Measurements from ENCODE around the gene FAM90A1.
A peak's percentile ranks its signal among the peaks of the same experiment; 100 is the strongest.
"Not testable (repeated sequence)": the region's sequence is repeated elsewhere in the genome, so short reads cannot be mapped to it uniquely, and the experiment has no call there.

The FAM90A1 gene

DNA sequence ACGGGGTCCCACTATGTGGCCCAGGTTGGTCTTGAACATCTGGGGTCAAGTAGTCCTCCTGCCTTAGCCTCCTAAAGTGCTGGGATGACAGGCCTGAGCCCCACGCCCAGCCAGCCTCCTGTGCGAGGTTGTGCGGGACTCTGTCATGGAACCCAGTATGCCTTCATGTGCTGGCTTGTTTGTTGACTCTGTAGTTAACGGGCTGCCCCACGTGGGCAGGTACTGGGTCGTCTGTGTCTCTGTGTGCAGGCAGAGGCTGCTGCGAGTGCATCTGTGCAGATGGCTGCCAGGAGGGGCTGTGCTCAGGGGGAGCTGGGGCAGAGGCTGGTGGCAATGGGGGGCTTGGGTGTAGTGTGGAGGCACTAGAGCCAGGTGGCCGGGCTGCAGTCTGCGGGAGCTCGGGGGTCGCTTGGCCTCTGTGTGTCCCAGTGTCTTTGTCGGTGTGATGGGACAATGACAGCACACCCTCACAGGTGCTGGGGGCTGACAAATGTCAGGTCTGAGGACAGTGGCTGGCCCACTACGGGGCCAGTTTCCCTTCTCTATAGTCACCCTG, 6.0 kb upstream of the FAM90A1 start:
- not testable (repeated sequence) for DNase-seq

- DNase-seq: not testable (repeated sequence)
Measured at GRCh38 chr12:8231666-8232608, 4.5 kb upstream of the FAM90A1 start.

GRCh38 chr12:8231049-8231448, 3.6 kb upstream of the FAM90A1 start:
- not testable (repeated sequence) for DNase-seq

DNA sequence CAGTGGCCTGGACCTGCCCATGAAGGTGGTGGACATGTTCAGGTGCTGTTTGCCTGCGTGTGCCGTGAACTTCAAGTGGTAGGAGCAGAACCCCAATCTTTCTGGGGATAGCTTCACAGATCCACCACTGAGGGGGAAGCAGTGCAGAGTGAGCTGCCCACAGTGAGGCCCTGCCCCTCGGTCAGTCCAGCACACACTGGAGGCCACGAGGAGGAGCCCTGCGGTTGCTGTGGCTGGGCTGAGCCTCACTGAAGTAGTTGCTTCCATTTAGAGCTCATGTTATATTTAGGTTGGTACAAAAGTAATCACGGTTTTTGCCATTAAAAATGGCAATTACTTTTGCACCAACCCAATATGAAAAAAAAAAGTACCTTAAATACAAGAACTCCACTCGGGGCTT, 2.1 kb upstream of the FAM90A1 start:
- DNase-seq: not testable (repeated sequence)

GRCh38 chr12:8228607-8229006, 1.2 kb upstream of the FAM90A1 start:
- not testable (repeated sequence) for DNase-seq

DNA sequence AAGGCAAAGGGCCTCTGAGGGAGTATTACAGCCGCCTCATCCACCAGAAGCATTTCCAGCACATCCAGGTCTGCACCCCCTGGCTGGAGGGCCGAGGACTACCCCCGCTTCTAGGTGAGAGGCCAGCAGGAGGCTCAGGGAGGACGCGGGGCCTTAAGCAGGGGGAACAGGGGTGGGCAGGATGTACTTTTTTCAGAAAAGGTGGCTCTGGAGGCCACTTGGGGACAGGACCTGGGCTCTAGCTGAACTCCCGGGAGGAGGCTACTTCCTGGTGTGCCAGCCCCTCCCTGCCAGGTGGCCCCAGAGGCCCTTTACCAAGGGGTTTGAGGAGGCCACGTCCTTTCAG, 287 bp upstream of the FAM90A1 start:
- not testable (repeated sequence) for DNase-seq

- no peak for DNase-seq
Measured at GRCh38 chr12:8226355-8226754, 1.1 kb downstream of the FAM90A1 start.

- not testable (repeated sequence) for DNase-seq
Measured at GRCh38 chr12:8224782-8225181, 2.6 kb downstream of the FAM90A1 start.

DNA sequence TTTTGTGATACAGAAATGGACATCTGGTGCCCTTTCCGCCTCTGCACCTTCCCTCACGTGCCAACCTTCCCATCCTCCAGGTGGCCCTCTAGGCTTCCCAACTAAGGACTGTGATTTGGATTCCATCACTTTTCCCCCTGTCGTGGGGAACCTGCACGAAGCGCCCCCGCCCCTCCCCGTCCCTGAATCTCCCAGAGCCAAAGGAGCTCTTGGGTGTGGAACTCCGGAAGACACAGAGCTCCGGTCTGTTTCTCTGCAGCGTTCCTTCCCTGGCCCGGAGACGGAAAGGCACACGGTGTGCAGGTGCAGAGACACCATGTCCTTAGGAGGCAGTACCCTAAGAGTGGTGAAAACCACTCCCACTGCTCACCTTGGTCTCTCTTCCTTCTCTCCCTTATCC, 3.8 kb downstream of the FAM90A1 start:
- DNase-seq: not testable (repeated sequence)

DNA sequence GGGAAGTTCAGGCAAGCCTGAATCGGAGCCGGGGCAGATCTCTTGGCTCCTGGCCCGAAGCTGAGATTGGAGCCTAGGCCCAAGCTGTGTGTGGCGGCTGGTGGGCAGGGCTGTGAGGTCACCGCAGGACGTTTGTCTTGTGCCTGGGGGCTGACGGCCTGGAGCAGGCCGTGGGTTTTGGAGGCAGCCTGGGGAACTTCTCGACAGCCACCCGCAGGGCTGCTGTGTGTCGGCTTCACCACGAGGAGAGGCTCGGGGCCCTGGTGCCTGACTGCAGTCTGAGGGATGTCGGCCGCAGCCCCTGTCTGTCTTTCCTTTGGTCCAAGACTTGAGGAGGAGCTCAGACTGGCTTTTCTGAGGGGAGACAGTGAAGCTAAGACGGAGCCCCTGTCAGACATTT, 5.1 kb downstream of the FAM90A1 start:
- not testable (repeated sequence) for DNase-seq

DNA sequence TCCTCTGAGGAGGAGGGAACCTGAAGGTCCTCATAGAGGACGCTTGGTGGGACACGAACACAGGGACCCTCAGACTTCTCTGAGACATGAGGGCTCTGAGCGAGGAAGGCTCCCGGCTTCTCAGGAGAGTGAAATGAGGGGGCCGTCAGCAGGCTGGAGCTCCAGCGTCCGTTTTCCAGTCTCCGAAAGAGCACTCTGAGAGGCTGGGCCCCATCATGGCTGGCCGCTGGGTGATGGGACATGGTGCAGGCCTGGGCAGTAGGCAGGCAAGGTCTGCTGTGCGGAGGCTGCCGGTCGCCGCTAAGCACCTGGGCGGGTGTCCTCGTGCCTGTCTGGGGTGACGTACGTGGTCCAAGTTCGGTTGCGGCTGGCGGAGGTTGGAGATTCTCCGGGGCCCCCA, 5.6 kb downstream of the FAM90A1 start:
- not testable (repeated sequence) for DNase-seq

- DNase-seq: not testable (repeated sequence)
Measured at GRCh38 chr12:8221375-8221774, 6.0 kb downstream of the FAM90A1 start.

DNA sequence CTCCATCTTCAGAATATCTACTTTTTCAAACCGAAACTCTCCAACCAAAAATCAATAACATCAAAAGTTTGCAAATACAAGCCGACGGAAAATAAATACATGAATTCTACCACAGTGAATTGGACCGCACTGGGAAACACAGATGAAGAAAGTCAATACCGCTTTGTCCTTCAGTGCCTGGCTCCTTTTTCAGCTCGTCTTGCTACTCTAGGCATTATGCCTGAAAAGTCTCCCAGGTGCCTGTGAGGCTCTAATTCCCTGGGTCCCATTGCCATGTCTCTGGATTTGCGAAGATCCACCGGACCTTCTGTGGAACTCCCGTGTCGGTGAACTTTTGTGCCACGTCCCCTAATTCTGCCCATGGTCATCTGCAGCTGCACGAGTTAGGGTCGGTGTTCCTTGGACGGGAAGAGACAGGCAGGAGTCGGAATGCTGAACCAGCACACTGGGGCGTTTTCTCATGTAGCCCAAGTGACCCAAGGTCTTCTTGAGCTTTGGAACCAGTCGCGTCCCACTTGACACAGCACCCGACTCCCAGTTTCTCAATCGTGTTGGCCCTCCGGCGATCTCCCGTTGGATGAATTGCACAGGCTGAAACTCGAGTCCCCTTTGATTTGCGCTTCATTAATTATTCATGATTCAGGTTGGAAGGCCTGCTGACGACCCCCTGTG, 8.6 kb downstream of the FAM90A1 start:
- not testable (repeated sequence) for DNase-seq

- DNase-seq: not testable (repeated sequence)
Measured at GRCh38 chr12:8197685-8198308, 29.6 kb downstream of the FAM90A1 start.

DNA sequence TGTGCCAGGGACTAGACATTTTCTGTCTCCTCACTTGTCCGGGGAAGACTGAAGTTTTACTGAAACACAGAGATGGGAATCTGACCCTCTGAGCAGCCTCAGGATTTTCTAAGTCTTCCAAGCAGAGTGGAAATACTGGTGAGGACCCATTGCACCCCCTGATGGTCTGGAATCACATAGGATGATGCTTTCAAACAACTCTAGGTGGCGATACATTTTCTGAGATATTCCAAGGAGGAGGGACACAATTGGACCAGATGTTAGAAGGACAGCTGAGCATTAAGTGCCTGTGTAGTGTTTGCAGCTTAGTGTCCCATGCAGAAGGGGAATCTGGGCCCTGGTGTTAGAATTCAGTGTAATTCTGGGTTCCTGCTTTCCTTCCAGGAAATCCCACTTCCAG, 39.3 kb downstream of the FAM90A1 start:
- DNase-seq: not testable (repeated sequence)

- not testable (repeated sequence) for DNase-seq
Measured at GRCh38 chr12:8184206-8184605, 43.2 kb downstream of the FAM90A1 start.

DNA sequence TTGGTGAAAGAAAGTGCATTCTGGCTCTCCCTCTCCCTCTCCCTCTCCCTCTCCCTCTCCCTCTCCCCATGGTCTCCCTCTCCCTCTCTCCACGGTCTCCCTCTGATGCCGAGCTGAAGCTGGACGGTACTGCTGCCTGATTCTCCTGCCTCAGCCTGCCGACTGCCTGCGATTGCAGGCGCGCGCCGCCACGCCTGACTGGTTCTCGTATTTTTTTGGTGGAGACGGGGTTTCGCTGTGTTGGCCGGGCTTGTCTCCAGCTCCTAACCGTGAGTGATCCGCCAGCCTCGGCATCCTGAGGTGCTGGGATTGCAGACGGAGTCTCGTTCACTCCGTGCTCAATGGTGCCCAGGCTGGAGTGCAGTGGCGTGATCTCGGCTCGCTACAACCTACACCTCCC, 44.1 kb downstream of the FAM90A1 start:
- DNase-seq: not testable (repeated sequence)

DNA sequence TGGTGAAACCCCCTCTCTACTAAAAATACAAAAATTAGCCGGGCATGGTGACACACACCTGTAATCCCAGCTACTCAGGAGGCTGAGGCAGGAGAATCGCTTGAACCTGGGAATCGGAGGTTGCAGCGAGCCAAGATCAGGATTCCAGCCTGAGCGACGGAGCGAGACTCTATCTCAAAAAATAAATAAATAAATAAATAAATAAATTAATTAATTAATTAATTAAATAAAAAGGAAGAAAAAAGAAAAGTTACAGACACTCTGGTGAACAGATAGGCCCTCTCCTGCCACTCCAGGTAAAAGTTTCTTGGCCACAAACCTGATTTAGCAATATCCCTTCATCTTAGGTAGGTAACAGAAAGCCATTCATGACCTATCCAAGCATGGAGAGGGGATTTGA, 44.5 kb downstream of the FAM90A1 start:
- not testable (repeated sequence) for DNase-seq

DNA sequence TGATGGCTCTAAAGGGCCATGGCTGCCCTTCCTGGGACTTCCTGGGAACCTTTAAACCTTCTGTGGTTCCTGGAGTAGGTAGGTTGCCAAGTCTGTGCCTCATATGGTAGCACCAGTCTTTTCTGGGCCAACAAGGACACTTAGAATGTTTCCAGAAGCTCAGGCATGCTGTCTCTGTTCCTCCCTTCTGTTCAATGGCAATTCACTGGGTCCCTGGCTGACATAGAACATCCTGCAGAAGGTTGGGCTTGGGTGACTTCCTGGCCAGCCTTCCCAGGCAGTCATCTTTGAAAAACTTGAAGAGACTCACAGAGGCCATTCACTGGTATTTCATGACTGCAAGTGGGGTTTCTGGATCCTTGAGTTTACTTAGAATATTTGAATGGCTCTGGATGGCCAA, 46.1 kb downstream of the FAM90A1 start:
- DNase-seq: not testable (repeated sequence)

DNA sequence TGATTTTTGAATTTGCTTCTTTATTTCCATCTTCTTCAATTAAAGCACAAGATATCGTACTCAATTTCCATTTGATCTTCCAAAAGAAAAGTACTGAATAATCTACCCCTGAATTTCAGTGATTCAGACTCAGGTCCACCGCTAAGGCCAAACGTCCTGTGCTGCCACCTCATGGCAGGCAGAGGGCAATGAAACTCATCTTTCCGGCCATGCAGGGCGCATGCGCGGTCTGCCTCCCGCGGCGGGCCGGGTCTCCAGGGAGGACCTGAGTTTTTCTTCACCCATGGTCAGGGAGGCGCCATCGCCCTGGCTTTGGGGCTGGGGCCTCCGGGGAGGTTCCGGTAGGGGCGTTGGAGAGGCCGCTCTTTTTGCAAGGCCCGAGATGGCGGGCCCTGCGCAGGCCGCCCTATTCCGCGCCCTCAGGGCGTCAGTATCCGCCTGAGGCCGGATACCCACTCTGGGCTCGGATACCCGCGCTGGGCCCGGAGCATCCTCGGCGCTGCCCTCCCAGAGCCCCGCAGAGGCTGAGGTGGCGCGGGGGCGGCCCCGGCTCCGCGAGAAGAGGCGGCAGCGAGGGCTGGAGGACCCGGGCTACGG, 47.3 kb downstream of the FAM90A1 start:
- peak; percentile 4 for DNase-seq

GRCh38 chr12:8172911-8173310, 54.5 kb downstream of the FAM90A1 start:
- DNase-seq: not testable (repeated sequence)

Measured in NCI-H510A (cell line).